ENCODE results near the gene SPTLC3.

GRCh38 chr20:13111249-13111911 is 102.6 kb downstream of the SPTLC3 start:
- TF ChIP-seq CTCF (IDR thresholded peaks at IDR 0.05; ENCODE audit: low read depth, low read length): no peak
- TF ChIP-seq EZH2phosphoT487 (IDR thresholded peaks at IDR 0.05; ENCODE audit: low read depth): no peak

All from OCI-LY3 (cell line).